Hepatocyte (in vitro differentiated cells): ENCODE data around the gene ATP8A1. TPM values are rescaled to one million over a fixed set of nuclear protein-coding genes. Genes with fewer than 3 reads are reported as not detected.

ENCODE experiments used
- DNase-seq: peaks from one replicate; pipeline ENCODE4 v3.0.0-alpha.2; 2016; ENCODE audit warnings: low spot score
- H2AFZ ChIP-seq: fragments of 200-600 bp; sonication (generic); 2 replicates; pipeline ENCODE4 v1.6.0; 2016; ENCODE audit warnings: antibody characterized with exemption, mild to moderate bottlenecking
- H3K27ac ChIP-seq: fragments of 200-600 bp; sonication (generic); 2 replicates; pipeline ENCODE4 v1.5.1; 2016; ENCODE audit warnings: mild to moderate bottlenecking
- H3K27me3 ChIP-seq: fragments of 200-600 bp; sonication (generic); 2 replicates; pipeline ENCODE4 v1.6.1; 2016
- H3K36me3 ChIP-seq: fragments of 200-600 bp; sonication (generic); replicated peaks from 2 replicates; pipeline ENCODE4 v1.5.1; 2016; ENCODE audit warnings: low read depth; ENCODE audit not compliant: insufficient read depth
- H3K4me1 ChIP-seq: fragments of 200-600 bp; sonication (generic); 2 replicates; pipeline ENCODE4 v1.5.1; 2016; ENCODE audit warnings: mild to moderate bottlenecking, moderate library complexity; ENCODE audit not compliant: insufficient read depth
- H3K4me2 ChIP-seq: fragments of 200-600 bp; sonication (generic); 2 replicates; pipeline ENCODE4 v1.6.0; 2016
- H3K4me3 ChIP-seq: fragments of 200-600 bp; sonication (generic); 2 replicates; pipeline ENCODE4 v1.5.1; 2016; ENCODE audit warnings: mild to moderate bottlenecking
- H3K79me2 ChIP-seq: fragments of 200-600 bp; sonication (generic); 2 replicates; pipeline ENCODE4 v1.6.0; 2017; ENCODE audit warnings: mild to moderate bottlenecking
- H3K9me2 ChIP-seq: fragments of 200-600 bp; sonication (generic); replicated peaks from 2 replicates; pipeline ENCODE4 v1.6.0; 2017; ENCODE audit warnings: mild to moderate bottlenecking; ENCODE audit not compliant: insufficient read depth
- H3K9me3 ChIP-seq: fragments of 200-600 bp; sonication (generic); 2 replicates; pipeline ENCODE4 v1.5.1; 2016; ENCODE audit warnings: low read depth, mild to moderate bottlenecking
- H4K20me1 ChIP-seq: fragments of 200-600 bp; sonication (generic); 2 replicates; pipeline ENCODE4 v1.6.0; 2016; ENCODE audit warnings: mild to moderate bottlenecking; ENCODE audit not compliant: insufficient read depth, poor library complexity, severe bottlenecking
- CTCF ChIP-seq: fragments of 200-600 bp; sonication (generic); IDR thresholded peaks from 2 replicates; pipeline ENCODE4 v1.5.1; 2016; ENCODE audit warnings: antibody characterized with exemption, mild to moderate bottlenecking; ENCODE audit not compliant: poor library complexity
- EZH2 ChIP-seq: fragments of 200-600 bp; sonication (generic); IDR thresholded peaks from 2 replicates; pipeline ENCODE4 v1.6.1; 2016; ENCODE audit warnings: antibody characterized with exemption, mild to moderate bottlenecking, borderline replicate concordance
- EZH2phosphoT487 ChIP-seq: fragments of 200-600 bp; sonication (generic); IDR thresholded peaks from one replicate; pipeline ENCODE4 v1.6.1; 2018; ENCODE audit warnings: antibody characterized with exemption, mild to moderate bottlenecking, low read depth, moderate library complexity; ENCODE audit not compliant: unreplicated experiment, severe bottlenecking
- WGBS: methylation state at CpG from one replicate; pipeline ENCODE4 v1.1.6; 2016; ENCODE audit warnings: low lambda C conversion rate; ENCODE audit errors: missing lambda C conversion rate; 5-methylcytosine and 5-hydroxymethylcytosine counted together
- polyA plus RNA-seq: library from polyadenylated mRNA; unstranded; fragments of >200 nt; fragmentation: Nextera tagmentation; extraction: Ambion mirVana; gene quantifications from 2 replicates; pipeline ENCODE4 v1.2.1, GENCODE V29; 2016
- total RNA-seq: library from RNA; depleted of rRNA; stranded (reverse); fragments of >200 nt; gene quantifications from 2 replicates; pipeline ENCODE4 v1.2.3, GENCODE V29; 2014

ATP8A1 gene
- total and polyA plus RNA-seq, 2 experiments from 2014 or later = 3.3 to 42.1 TPM

- H3K9me3 ChIP-seq = no peaks in the 10 kb centered on the region
- no peak overlapping the region for H3K4me2 ChIP-seq
- no peaks in the 10 kb centered on the region for H3K4me1 ChIP-seq
- DNase-seq = no peak
- 94% methylated on average over 4 of the region's 4 CpGs for WGBS
- no peaks in the 10 kb centered on the region for H3K9me2 ChIP-seq
- H3K27me3 ChIP-seq = no peaks in the 10 kb centered on the region
- no peaks in the 10 kb centered on the region for H4K20me1 ChIP-seq
- no peak overlapping the region for H2AFZ ChIP-seq
- no peak overlapping the region for H3K27ac ChIP-seq
- H3K36me3 ChIP-seq = no peaks in the 10 kb centered on the region
- no peaks in the 10 kb centered on the region for H3K79me2 ChIP-seq
- TF ChIP-seq EZH2phosphoT487 (no peak), CTCF (no peak), EZH2 (no peak)
- no peak overlapping the region for H3K4me3 ChIP-seq
These were observed 83.7 kb downstream of the ATP8A1 start for GRCh38 chr4:42573249-42573648.

GRCh38 chr4:42570221-42570620 lies 86.7 kb downstream of the ATP8A1 start:
- WGBS = 94% methylated on average over 1 of the region's 1 CpG

GRCh38 chr4:42568610-42569207 lies 88.2 kb downstream of the ATP8A1 start:
- Histone ChIP-seq H3K9me2 (no peaks in the 10 kb centered on the region), H3K4me3 (no peak overlapping the region), H3K9me3 (no peaks in the 10 kb centered on the region), H2AFZ (no peak overlapping the region), H4K20me1 (no peaks in the 10 kb centered on the region), H3K79me2 (no peaks in the 10 kb centered on the region), H3K36me3 (no peaks in the 10 kb centered on the region), H3K27ac (no peak overlapping the region), H3K27me3 (no peaks in the 10 kb centered on the region), H3K4me1 (no peaks in the 10 kb centered on the region), H3K4me2 (no peak overlapping the region)
- WGBS = 10% methylated on average over 4 of the region's 4 CpGs
- no peak for TF ChIP-seq EZH2
- TF ChIP-seq EZH2phosphoT487 = no peak
- TF ChIP-seq CTCF = peak; percentile 82
- peak; percentile 86 for DNase-seq

More at GRCh38 chr4:42570221-42570620, 86.7 kb downstream of the ATP8A1 start:
- no peak overlapping the region for H2AFZ ChIP-seq
- H3K27me3 ChIP-seq = no peaks in the 10 kb centered on the region
- no peaks in the 10 kb centered on the region for H3K9me2 ChIP-seq
- H4K20me1 ChIP-seq = no peaks in the 10 kb centered on the region
- H3K27ac ChIP-seq = no peak overlapping the region
- peak; percentile 11 for DNase-seq
- no peaks in the 10 kb centered on the region for H3K79me2 ChIP-seq
- H3K4me2 ChIP-seq = no peak overlapping the region
- TF ChIP-seq CTCF (no peak), EZH2 (no peak), EZH2phosphoT487 (no peak)
- no peaks in the 10 kb centered on the region for H3K9me3 ChIP-seq
- no peaks in the 10 kb centered on the region for H3K36me3 ChIP-seq
- no peaks in the 10 kb centered on the region for H3K4me1 ChIP-seq
- no peak overlapping the region for H3K4me3 ChIP-seq

- no peaks in the 10 kb centered on the region for H4K20me1 ChIP-seq
- no peak overlapping the region for H3K4me2 ChIP-seq
- H3K4me3 ChIP-seq = no peak overlapping the region
- no peak overlapping the region for H2AFZ ChIP-seq
- no peaks in the 10 kb centered on the region for H3K9me3 ChIP-seq
- TF ChIP-seq EZH2 (no peak), EZH2phosphoT487 (no peak), CTCF (no peak)
- no peaks in the 10 kb centered on the region for H3K79me2 ChIP-seq
- H3K27me3 ChIP-seq = no peaks in the 10 kb centered on the region
- H3K36me3 ChIP-seq = no peaks in the 10 kb centered on the region
- no peak for DNase-seq
- H3K4me1 ChIP-seq = no peaks in the 10 kb centered on the region
- 88% methylated on average over 1 of the region's 1 CpG for WGBS
- no peaks in the 10 kb centered on the region for H3K9me2 ChIP-seq
- no peak overlapping the region for H3K27ac ChIP-seq
These were observed 90.1 kb downstream of the ATP8A1 start for GRCh38 chr4:42566835-42567234.
